GM19351 (cell line): ENCODE results near the gene UGT3A2.

Experiments used
- ATAC-seq: cut with Tn5 transposase; IDR thresholded peaks from one replicate; pipeline ENCODE4 v1.9.1; 2021; ENCODE audit warnings: mild to moderate bottlenecking, moderate library complexity; ENCODE audit not compliant: unreplicated experiment

Gene UGT3A2, protein sequence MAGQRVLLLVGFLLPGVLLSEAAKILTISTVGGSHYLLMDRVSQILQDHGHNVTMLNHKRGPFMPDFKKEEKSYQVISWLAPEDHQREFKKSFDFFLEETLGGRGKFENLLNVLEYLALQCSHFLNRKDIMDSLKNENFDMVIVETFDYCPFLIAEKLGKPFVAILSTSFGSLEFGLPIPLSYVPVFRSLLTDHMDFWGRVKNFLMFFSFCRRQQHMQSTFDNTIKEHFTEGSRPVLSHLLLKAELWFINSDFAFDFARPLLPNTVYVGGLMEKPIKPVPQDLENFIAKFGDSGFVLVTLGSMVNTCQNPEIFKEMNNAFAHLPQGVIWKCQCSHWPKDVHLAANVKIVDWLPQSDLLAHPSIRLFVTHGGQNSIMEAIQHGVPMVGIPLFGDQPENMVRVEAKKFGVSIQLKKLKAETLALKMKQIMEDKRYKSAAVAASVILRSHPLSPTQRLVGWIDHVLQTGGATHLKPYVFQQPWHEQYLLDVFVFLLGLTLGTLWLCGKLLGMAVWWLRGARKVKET

DNA sequence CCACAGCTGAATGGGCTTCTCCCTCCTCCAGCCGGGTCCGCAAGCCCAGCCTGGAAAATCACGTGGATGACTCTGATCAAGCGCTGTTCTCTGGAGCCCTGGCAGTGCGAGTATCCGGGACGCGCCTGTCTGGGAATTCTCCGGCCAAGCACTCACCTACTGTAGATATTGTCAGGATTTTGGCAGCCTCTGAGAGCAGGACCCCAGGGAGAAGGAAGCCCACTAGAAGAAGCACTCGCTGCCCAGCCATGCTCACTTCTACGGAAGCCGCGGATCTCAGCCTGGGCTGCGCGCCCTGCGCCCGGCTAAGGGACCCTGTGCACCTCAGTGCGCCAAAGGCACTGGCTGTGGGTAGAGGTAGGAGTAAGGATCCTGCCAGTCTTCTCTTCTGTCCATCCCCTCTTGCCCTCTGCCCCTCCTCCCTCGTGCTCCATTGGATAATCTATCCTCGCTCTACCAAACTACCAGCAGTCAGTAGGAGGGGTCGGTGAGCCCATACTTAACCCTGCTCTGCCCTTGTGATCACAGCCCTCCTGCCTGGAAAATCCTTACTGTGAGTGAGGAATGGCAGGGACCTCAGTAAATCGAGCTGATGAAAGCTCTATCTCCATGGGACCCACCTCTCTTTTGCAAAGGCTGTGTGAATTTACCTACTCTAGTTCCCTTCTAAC lies at the start of gene UGT3A2:
TSS of gene UGT3A2 (minus strand) at position 343 of the 671 bp plus-strand sequence. CDS start at position 250, 93 bp downstream.
- ATAC-seq: no peak

DNA sequence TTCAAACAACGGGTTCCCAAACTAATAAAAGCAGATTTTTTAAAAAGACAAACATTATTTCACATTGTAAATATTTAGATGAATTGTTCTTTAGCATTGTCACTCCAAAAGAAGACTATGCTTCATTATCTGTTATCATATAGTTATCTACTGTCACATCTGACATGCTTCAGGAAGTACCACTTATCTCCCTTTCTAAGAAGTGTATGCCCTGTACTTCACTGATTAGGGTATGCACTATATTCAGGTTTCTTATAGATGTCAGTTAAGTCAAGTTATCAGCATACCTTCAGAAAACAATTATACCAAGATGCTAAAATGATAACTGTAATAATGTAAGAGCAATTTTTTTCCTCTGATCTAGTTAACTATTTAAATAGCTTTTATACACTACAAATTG lies 44.6 kb upstream of the UGT3A2 start:
- no peak for ATAC-seq

DNA sequence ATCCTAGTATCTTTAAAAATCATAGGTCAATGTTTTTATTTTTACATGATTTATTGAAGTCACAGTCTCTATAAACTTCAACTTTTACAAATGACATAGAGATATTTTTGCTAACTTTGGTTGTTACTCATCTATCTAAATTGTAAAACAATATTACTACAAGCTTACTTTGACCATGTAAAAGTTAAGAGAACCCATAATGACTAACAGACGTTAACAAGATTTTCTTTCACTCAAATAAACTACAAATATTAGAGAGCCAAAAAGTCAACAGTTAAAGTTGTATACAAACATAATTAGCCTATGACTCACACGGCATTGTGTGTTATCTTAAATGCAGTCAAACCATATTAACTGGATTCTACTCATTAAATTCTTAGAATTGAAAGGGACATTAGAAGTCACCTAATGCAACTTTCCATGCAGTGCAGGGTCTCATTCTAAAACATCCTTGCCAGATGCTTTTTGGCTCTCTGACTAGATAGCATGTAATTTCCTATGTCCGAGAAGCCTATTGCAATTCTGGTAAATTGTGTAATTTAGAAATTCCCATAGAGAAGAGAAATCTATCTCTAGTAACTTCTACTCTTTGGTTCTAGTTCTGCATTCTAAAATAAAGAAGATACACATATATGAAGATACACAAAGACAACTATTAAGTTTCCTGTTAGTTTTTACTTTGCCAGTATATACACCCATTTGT lies 42.2 kb upstream of the UGT3A2 start:
- ATAC-seq: no peak

DNA sequence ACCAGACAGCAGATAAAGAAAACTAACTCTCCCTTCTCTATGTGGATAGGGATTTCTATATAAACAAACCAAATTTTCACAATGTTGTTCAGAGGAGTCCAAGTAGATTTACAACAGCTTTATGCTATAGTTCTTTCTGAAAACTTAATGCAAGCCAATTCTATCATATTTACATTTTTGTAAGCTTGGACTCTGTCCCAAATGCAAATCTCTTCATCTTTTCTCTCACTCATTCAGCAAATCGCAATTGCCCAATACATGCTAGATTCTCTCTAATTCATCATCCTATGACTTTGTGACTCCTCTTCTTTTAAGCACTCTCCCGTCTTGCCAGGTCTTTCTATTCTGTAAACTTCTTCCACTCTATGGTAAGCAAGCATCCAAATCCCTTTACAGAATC lies 39.1 kb upstream of the UGT3A2 start:
- ATAC-seq: no peak

DNA sequence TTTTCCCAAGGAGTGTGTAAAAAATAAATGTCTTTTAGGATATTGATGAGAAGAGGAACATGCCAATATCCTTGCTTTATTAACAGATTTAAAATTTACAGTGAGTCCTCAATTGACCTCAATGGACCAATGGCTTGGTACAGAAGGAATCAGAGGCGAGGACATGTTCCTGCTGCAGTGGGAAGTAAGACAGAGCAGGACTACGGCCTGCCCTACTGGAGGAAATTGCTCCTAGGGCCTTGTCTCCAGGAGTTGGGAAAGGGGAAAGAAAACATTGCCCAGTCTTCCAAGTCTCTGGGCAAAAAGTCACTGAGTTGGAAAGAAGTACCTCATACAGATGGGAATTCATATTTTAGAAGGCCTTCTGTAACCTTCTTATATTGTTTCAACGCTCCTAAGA lies 33.1 kb upstream of the UGT3A2 start:
- no peak for ATAC-seq

DNA sequence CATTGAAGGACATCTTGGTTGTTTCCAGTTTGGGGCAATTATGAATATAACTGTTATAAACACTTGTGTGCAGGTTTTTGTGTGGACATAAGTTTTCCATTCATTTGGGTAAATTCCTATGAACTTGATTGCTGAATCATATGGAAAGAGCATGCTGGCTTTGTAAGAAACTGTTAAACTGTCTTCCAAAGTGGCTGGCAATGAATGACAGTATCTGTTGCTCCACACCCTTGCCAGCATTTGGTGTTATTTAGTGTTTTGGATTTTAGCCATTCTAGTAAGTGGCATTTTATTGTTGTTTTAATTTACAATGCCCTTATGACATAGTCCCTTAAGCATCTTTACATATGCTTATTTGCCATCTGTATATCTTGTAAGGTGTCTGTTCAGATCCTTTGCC lies 29.8 kb upstream of the UGT3A2 start:
- no peak for ATAC-seq

DNA sequence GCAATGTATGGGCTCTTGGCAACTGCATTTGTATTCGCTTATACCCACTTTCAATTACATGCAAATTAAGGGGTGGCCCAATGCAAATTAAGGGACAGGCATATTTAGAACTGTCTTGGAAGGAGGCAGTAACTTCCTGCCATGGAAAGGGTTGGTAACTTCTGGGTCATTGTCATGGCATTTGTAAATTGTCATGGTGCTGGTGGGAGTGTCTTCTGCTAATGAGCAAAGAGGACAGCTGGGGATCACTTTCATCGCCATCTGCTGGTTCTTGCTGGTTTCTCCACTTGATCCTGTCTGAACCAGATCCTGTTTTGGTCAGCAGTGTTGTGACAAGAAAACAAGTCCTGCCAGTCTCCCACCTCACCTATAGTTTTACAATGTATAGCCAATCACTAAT lies 23.3 kb upstream of the UGT3A2 start:
- peak; percentile 90 for ATAC-seq

DNA sequence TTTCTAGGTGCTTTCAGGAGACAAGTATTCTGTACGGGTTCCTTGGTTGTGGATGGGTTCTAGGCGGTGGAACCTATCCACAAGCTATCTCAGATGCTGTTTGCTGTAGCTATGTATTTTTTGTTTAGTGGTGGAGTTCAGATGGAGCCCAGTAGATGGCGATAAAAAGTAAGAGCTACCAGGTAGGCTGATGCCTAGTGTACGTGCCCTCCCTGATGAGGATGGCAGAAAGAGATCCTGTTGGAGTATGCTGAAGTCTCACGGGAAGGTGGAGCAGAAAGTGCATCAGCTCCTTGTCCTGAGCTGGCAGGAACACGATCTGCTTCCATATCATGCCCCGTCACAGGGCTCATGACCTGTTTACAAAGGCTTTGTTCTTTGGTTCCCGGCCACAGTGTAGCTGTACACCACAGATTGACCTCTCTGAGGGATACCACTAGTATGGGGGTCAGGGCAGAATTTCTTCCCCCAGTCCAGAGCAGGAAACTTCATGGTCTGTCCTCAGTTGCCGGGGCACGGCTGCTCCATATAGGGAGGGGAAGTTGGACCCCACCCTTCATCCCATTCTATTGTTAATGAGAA lies 12.6 kb upstream of the UGT3A2 start:
- peak; percentile 98 for ATAC-seq

DNA sequence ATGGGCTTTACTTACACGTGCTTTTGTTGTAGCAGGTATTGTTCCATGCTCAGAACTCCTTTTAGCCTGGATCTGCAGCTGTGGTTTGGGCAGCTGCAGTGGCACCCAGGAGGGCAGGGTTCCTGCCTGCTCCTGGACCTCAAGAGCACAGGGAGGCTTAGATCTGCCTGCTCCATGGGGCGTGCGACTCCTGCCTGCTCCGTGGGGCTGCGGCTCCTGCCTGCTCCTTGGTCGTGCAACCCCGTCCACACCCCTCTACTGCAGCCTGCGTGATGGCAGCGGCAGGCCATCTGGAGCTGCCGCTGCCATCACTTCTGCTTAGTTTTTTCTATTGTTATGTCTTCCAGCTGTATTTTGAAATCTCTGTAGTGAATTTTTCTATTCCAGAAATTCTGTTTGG lies 11.7 kb upstream of the UGT3A2 start:
- ATAC-seq: no peak

DNA sequence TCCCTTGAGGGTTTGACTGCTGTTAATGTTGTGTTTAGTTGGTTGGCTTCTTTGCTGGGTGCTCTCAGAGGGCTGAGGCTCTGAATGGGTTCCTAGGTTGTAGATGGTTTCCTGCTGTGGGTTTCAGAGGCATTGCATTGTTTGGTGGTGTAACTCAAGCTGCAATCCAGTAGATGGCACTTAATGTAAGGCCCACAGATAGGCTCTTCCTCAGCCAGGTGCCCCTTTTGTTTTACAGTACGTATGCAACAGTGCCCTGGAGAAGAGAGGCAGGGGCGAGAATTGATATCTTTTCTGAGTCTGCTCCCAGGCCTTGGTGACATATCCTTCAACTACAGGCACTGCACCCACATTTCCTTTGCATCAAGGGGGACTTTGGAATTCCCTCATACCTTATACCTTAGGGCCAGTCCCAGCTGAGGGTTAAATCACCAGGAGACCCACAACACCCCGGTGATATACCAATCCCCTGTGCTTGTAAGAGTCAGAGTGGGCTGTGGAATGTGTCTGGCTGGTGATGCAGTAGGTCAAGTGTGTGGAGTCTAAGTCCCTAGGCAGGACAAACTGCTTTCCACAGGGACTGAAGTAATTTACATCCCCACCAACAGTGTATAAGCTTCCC lies 7.0 kb upstream of the UGT3A2 start:
- ATAC-seq: peak; percentile 84

DNA sequence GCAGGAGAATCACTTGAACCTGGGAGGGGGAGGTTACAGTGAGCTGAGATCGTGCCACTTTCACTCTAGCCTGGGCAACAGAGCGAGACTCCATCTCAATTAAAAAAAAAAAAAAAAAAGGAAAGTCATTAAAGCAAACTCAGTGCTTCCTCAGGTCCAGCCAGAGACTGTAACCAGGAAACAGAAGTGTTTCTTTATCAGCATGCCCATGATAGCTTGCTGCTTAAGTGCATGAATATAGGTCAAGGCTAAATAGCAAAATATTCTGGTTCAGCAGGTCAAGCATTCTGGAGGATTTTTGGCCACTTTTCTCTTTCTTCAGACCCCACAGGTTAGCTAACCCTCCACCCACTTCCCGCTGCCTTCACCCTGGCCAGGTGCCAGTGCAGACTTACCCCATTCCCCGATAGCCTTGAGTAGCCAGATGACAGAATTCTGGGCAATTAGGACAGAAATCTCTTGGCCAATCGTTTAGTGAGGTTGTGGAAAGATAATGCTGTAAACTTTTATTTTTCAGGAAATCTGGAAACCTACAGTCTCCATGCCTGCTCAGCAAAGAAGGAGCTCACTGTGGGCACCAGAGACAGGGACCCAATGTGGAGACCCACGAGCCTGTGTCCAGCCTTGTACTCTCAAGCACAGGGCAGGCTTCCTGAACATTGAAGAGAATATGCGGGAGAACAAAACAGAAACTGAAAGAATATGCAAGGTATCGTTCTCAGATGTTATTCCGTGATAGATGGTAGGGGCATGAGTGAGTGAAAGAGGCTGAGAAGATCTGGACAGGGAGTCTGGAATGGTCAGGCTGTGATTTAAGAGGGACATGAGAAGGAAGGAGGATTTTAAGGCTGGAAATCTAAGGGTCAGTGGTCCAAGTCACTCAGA lies 4.2 kb upstream of the UGT3A2 start:
- ATAC-seq: peak; percentile 54

DNA sequence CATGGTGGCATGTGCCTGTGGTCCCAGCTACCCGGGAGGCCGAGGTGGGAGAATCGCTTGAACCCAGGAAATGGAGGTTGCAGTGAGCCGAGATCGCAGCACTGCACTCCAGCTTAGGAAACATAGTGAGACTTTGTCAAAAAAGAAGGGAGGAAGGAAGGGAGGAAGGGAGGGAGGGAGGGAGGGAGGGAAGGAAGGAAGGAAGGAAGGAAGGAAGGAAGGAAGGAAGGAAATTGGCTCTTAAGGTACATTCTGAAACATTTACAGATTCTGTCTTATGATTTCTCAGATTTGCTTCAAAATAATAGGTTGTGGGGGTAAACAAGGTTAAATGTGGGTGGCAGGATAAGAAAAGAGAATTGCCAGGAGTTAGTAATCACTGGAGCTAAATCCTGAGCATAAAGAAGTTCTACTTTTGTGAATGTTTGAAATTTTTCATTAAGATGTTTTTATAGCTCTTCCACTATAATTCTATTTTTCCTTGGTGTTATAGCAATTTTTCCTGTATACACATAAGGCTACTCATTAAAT lies 2.1 kb upstream of the UGT3A2 start:
- no peak for ATAC-seq

DNA sequence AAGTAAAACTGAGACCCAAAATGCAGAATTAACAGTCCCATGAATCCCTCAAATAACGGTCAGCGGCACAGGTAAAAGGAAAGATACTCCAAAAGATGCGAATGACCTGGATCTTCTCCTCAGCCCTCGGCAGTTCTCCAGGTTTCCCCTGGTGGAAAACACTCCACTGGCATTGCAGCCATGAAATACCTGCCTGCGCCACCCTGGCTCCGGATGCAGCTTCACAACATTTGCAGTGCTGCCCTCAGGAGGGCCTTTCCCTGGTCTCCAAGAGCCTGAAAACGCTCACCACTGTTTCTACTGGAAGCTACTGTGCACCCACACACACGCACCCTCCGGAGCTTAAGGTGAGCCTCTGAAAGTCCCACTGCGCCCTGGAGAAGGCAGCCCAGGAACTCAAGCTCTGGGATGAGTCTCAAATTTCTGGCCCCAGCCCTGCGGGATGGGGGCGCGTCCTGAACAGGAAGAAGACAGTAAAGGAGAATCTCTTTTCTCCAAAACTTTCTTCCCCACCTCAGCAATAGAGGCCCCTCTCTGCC lies 612 bp downstream of the UGT3A2 start:
- no peak for ATAC-seq

DNA sequence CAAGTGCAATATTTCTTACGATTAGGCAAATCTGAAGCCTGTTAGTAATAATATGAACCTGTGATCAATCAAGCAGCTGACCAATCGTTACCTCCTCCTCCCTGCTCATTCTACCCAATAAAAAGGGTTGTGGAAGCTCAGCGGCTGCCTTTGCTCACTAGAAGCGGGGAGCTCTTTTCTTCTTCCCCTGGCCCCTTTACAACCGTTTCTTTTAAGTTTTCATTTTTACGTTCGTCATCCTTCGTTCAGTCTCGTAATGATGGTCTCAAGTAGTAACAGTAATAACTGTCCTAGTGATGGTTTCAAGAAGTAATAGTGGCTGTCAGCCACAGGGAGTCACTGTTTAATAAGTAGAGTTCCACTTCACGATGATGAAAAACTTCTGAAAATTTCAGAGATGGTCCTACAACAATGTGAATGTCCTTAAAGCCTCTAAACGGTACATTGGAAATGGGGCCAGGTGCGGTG lies 6.2 kb downstream of the UGT3A2 start:
- ATAC-seq: peak; percentile 85

DNA sequence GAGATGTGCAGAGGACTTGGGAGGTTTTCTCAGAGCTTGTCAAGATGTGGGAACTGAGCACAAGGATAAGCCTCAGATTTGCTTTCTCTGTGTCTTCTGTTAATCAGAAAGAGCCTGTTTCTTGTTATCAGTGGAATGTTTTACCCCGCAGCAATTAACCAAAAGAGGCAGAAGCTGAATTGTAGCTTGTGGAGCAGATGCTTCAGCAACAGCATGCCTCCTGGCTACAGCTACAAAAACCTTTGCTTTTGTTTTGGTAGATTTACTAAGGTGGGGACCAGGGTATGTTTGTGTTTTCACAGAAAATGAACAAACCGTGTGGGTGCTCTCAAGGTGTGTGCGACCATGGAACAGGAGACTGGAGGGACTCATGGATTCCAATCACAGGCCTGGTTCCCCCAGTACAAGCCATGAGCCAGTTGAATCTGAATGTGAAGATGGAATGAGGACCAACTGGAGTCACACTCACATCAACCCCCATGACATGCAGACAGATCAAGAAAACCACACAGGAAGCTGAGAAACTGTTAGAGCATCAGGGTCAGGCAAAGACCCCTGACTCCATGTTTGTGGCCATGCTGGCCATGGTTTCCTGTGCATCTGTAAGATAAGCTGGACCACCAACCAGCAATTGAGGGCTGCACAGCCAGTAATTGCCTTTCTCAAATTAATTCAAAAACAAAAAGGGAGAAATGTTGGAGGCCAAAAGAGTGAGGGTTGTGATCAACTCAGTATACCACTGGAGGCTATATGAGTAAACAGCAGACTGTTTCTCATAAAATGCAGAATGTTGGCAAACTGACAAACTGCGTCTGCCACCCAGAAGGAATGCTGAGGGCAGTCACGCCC lies 6.9 kb downstream of the UGT3A2 start:
- ATAC-seq: no peak

DNA sequence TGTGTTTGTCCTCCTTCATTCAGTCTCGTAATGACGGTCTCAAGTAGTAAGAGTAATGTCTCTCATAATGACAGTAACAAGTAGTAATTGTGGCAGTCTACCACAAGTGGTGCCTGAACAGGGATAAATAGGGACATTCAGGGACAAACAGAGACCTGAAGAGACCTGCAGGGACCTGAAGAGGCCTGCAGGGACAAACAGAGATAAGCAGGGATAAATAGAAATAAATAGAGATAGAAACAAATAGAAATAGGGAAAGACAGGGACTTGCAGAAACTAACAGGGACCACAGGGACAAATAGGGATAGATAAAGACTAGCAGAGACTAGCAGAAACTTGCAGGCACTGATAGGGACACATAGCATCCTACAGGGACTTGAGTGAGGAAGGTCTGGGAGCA lies 7.9 kb downstream of the UGT3A2 start:
- ATAC-seq: no peak

DNA sequence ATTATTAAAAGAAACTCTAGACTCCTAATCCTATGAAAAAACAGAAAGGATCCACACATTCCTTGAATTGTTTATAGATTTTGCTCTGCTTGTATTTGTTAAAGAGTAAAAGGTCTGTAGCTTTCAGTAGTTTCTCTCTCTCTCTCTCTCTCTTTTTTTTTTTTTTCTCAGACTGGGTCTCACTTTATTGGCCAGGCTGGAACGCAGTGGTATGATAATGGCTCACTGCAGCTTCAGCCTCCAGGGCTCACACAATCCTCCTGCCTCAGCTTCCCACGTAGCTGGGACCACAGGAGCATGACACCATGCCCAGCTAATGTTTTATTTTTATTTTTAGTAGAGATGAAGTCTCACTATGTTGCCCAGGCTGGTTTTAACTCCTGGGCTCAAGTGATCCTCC lies 9.3 kb downstream of the UGT3A2 start:
- no peak for ATAC-seq

DNA sequence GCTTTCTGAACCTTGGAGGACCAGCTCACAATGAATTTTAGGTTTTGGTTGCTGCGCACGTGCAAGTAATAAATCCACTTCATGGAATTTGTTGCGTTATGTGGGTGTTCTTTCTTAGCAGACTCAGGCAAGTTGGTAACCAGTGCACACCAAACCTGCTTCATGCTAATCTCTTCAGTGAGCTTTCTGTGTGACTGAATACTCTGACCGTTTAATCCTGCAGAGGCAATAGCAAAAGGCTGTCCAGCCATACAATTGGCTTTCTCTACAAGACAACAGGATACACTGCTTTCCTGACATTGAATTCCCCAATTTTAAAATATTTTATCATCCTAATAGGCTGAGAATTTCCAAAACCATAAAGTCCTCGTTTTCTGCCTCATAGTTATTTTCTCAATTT lies 10.3 kb downstream of the UGT3A2 start:
- ATAC-seq: no peak
